Bronchial epithelial cell (primary cell): ENCODE data around the gene POT1. TPM values are rescaled to one million over a fixed set of nuclear protein-coding genes. Genes with fewer than 3 reads are reported as not detected.

ENCODE experiments used
- DNase-seq: peaks from one replicate; pipeline ENCODE4 v3.0.0-alpha.2; 2010; ENCODE audit warnings: low read depth
- FAIRE-seq: peaks from 2 replicates; lab custom pipeline; 2011; peaks lifted over from hg19 to GRCh38; lab: Jason Lieb, UNC
- H3K27me3 ChIP-seq: 2 replicates; pipeline ENCODE4 v1.5.1; 2011; ENCODE audit warnings: low read length; ENCODE audit not compliant: control insufficient read depth, insufficient read depth
- H3K36me3 ChIP-seq: 2 replicates; pipeline ENCODE4 v1.5.1; 2011; ENCODE audit warnings: low read length; ENCODE audit not compliant: control insufficient read depth, insufficient read depth
- H3K4me3 ChIP-seq: 2 replicates; pipeline ENCODE4 v1.5.1; 2011; ENCODE audit warnings: mild to moderate bottlenecking, low read depth, low read length, control low read depth
- total RNA-seq: library from RNA; depleted of rRNA; stranded (reverse); fragments of >200 nt; gene quantifications from 2 replicates; pipeline ENCODE4 v1.2.1, GENCODE V29; 2014
- TF ChIP-seq, protein P1 (sequence below): IDR thresholded peaks from 2 replicates; pipeline ENCODE4 v1.5.1; 2011; ENCODE audit warnings: mild to moderate bottlenecking, moderate library complexity, low read length, control low read depth, inconsistent platforms; ENCODE audit not compliant: insufficient read depth, severe bottlenecking

The POT1 gene
- total RNA-seq, 1 donor from 2014 or later, result 29.5 TPM

DNA sequence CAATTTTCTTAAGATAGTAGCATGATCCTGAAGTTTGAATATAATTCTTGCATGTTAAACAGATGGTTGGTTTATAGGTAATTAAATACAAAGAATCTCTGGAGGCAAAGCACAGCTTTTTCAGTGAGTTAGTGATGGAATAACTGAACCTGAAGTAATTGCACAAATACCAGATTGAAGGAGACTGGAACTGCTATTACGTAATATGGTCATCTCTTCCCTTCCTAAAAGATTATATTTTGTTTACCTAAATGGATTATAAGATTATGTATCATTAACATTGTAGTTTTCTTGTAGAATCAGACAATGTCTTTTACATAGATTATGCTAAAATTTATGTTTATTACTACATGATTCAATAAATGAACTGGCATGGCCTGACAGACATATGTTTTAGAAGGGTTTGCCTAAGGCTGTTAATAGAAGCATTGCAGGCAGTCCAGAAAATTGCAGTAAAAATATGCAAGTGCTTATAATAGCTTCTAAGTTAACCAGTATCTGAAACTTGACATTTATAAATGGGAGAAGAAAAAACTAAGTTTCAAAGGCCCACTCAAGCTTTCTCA lies 128.2 kb downstream of the POT1 start:
- H3K27me3 ChIP-seq, result no peaks in the 10 kb centered on the region
- TF ChIP-seq, protein P1, sequence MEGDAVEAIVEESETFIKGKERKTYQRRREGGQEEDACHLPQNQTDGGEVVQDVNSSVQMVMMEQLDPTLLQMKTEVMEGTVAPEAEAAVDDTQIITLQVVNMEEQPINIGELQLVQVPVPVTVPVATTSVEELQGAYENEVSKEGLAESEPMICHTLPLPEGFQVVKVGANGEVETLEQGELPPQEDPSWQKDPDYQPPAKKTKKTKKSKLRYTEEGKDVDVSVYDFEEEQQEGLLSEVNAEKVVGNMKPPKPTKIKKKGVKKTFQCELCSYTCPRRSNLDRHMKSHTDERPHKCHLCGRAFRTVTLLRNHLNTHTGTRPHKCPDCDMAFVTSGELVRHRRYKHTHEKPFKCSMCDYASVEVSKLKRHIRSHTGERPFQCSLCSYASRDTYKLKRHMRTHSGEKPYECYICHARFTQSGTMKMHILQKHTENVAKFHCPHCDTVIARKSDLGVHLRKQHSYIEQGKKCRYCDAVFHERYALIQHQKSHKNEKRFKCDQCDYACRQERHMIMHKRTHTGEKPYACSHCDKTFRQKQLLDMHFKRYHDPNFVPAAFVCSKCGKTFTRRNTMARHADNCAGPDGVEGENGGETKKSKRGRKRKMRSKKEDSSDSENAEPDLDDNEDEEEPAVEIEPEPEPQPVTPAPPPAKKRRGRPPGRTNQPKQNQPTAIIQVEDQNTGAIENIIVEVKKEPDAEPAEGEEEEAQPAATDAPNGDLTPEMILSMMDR, result no peak
- H3K4me3 ChIP-seq, result no peak overlapping the region
- no peaks in the 10 kb centered on the region for H3K36me3 ChIP-seq
- DNase-seq, result no peak
- no peak for FAIRE-seq

DNA sequence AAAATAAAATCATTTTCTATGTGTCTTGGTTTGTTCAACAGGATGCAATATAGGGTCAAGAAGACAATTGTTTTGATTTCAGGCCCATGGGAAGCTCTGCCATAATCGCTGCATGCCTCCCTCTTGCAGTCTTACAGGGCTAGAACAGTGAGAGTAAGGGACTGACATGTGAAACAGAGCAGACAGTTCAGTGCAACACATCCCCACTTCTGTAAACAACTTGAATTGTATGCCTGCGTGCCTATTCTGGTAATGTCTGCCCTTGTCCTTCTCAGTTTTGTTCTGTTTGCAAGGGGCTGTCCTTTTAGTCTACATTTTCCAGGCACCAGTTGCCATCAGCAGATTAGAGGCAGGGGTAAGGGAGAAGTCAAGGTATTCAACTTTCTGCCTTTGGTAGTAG lies 129.2 kb downstream of the POT1 start:
- peak; percentile 43 for FAIRE-seq
- DNase-seq, result no peak
- H3K36me3 ChIP-seq, result no peaks in the 10 kb centered on the region
- H3K27me3 ChIP-seq, result no peaks in the 10 kb centered on the region
- TF ChIP-seq, protein P1, result no peak
- no peak overlapping the region for H3K4me3 ChIP-seq

DNA sequence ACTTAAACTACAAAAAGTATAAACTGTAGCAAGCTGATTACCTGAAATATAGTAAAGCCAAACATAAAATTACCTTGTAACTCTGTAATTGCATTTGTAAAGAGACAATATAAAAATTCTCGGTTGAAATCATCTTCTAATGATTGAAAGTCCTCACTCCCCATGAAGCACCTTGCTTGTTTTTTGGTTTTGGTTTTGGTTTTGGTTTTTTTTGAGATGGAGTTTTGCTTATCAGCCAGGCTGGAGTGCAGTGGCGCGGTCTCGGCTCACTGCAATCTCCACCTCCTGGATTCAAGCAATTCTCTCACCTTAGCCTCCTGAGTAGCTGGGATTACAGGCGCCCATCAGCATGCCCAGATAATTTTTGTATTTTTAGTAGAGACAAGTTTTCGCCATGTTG lies 130.2 kb downstream of the POT1 start:
- Histone ChIP-seq H3K4me3 (no peak overlapping the region), H3K36me3 (no peaks in the 10 kb centered on the region), H3K27me3 (no peaks in the 10 kb centered on the region)
- FAIRE-seq (no peak), DNase-seq (no peak)
- TF ChIP-seq, protein P1, result no peak

DNA sequence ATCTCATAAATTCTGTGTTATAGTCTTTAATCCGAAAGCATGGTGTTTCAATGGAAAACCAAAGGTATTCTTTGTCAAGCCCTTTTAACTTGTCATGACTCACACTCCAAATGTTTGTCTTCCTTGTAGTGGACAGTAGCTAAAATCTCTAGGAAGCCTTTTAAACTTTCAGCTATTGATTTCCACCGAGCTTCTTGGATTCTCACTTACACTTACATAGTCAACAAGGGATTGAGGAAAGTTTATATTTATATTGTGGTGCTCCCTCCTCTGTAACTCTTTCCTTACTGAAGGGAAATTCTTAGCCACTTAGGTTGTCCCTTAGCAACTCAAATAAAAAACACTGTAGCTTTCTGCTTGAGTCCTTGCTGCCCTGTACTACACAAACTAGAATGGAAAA lies 132.9 kb downstream of the POT1 start:
- DNase-seq (no peak), FAIRE-seq (no peak)
- Histone ChIP-seq H3K27me3 (no peaks in the 10 kb centered on the region), H3K36me3 (no peaks in the 10 kb centered on the region), H3K4me3 (no peak overlapping the region)
- TF ChIP-seq, protein P1, result no peak

DNA sequence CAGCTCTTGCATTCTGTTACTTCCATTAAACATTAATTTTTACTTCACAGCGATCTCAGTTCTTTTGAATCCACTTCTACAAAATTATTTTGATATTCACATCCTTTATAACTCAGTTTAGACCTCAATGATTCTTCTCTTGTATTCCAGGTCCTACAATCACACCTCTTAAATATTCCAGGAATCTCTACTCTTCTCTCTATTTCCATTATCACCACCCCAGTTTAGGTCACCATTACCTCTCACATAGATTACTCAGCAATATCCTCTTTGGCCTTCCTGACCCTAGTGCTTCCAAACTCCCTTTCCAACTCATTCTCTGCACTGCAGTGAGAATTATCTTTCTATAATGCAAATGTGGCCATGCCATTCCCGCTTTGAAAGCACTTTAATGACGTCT lies 136.9 kb downstream of the POT1 start:
- DNase-seq, result no peak
- Histone ChIP-seq H3K36me3 (no peaks in the 10 kb centered on the region), H3K4me3 (no peak overlapping the region), H3K27me3 (no peaks in the 10 kb centered on the region)
- FAIRE-seq, result no peak
- TF ChIP-seq, protein P1, result no peak

DNA sequence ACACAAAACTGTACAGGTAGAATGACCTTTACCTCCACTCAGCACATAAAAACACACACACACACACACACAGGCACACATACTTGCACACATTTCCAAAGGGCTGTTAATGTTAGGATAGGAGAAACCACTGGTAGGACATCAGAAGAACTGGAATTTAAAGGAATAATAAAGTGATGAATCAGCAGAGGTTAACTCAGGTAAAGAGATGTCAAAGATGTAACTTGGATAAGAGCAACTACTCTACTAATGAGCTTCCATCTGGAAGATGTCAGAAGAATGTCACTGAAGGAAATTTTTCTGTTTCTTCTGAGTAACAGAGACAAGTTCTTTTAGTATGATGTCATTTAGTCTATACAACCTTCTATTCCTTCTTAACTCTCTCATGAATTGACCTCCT lies 137.6 kb downstream of the POT1 start:
- DNase-seq (no peak), FAIRE-seq (no peak)

More for the DNA sequence above, 137.6 kb downstream of the POT1 start:
- Histone ChIP-seq H3K4me3 (no peak overlapping the region), H3K36me3 (no peaks in the 10 kb centered on the region), H3K27me3 (no peaks in the 10 kb centered on the region)
- TF ChIP-seq, protein P1, result no peak
